ENCODE data around the gene SLC38A4.
"Not testable (repeated sequence)": the region's sequence is repeated elsewhere in the genome, so short reads cannot be mapped to it uniquely, and the experiment has no call there.

The SLC38A4 gene, protein sequence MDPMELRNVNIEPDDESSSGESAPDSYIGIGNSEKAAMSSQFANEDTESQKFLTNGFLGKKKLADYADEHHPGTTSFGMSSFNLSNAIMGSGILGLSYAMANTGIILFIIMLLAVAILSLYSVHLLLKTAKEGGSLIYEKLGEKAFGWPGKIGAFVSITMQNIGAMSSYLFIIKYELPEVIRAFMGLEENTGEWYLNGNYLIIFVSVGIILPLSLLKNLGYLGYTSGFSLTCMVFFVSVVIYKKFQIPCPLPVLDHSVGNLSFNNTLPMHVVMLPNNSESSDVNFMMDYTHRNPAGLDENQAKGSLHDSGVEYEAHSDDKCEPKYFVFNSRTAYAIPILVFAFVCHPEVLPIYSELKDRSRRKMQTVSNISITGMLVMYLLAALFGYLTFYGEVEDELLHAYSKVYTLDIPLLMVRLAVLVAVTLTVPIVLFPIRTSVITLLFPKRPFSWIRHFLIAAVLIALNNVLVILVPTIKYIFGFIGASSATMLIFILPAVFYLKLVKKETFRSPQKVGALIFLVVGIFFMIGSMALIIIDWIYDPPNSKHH

DNA sequence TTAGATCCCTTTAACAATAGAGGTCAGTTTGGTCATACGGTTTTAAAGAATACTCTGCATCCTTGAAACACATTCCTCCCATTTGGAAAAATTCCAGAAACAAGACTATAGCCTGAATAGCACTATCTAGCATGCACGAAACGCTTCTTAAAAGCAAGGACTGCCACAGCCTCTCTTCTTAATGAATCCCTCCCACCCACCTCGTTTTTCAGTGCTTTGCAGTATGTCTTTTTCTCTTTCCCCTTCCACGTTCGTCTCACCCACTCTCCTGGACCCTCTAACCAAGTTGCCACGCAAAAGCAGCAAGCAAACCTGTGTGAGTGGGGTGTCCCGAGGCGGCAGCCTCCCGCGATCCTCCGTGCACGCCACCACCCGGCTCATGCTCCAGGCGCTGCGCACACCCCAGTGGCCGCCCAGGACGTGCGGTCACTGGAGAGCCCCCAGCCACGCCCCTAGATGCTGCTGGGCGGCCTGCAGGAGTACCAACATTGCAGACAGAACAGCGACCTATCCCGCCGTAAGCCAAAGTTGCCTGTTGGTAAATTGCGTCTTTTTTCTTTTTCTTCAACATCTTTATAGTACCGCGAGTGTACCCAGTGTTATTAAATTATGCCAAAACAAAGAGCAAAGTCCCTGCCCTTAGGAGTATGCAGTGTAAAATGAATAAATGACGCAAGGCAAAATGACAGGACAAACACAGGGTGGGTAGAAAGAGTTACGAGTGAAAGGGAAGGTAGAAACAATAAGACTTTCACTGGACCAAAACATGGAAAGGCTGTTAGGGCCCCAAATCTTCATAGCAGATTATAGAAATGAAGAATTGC lies at the start of gene SLC38A4:
Gene SLC38A4 (minus strand): TSS at position 407 of the 824 bp plus-strand sequence. CDS start 32,926 bp downstream, outside the sequence.
- no peaks in the 10 kb centered on the region for H3K36me3 ChIP-seq (ENCODE audit: control insufficient read depth, insufficient read depth, low read length)
- H3K4me1 ChIP-seq (ENCODE audit: control insufficient read depth, insufficient read depth, low read length): peaks cover 13% of the 10 kb centered on the region
- no peaks in the 10 kb centered on the region for H3K9me3 ChIP-seq (ENCODE audit: control insufficient read depth, insufficient read depth, low read depth, low read length)
- H3K27me3 ChIP-seq (ENCODE audit: control insufficient read depth, insufficient read depth, low read length): peaks cover 76% of the 10 kb centered on the region
- H3K27ac ChIP-seq (ENCODE audit: low read depth, low read length): no peak within 1 kb of the TSS
- H3K9ac ChIP-seq (ENCODE audit: low read length): peak within 1 kb of the TSS; percentile 13
- peak within 1 kb of the TSS; percentile 63 for H3K4me3 ChIP-seq (ENCODE audit: low read depth, low read length)

GRCh38 chr12:46875095-46875494 lies 49.3 kb upstream of the SLC38A4 start:
- H3K4me1 ChIP-seq (ENCODE audit: control insufficient read depth, insufficient read depth, low read length): no peaks in the 10 kb centered on the region
- no peaks in the 10 kb centered on the region for H3K27me3 ChIP-seq (ENCODE audit: control insufficient read depth, insufficient read depth, low read length)
- no peak overlapping the region for H3K9ac ChIP-seq (ENCODE audit: low read length)
- peaks cover 18% of the 10 kb centered on the region for H3K9me3 ChIP-seq (ENCODE audit: control insufficient read depth, insufficient read depth, low read depth, low read length)
- H3K27ac ChIP-seq (ENCODE audit: low read depth, low read length): no peak overlapping the region
- no peaks in the 10 kb centered on the region for H3K36me3 ChIP-seq (ENCODE audit: control insufficient read depth, insufficient read depth, low read length)
- no peak overlapping the region for H3K4me3 ChIP-seq (ENCODE audit: low read depth, low read length)

DNA sequence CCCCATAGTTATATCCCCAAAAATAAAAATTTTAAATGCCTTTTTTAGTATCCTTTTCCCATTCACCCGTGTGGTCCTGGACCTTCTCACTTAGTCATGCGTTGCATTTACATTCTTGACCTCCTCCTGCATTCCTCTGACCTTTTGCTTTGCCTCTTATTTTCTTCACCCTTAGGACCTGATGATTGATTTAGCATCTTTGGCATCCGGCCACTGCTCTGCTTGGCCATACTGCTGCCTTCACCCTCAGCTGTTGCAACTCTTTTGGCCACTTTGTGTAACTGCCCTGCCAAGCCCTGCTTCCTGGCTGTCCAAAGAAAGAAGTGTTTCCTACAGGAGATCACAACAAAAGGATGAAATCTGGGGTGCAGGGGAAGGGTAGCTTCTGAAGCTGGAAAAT lies 48.8 kb upstream of the SLC38A4 start:
- Histone ChIP-seq H3K4me1 (ENCODE audit: control insufficient read depth, insufficient read depth, low read length) (no peaks in the 10 kb centered on the region), H3K9me3 (ENCODE audit: control insufficient read depth, insufficient read depth, low read depth, low read length) (peaks cover 18% of the 10 kb centered on the region), H3K4me3 (ENCODE audit: low read depth, low read length) (no peak overlapping the region), H3K27me3 (ENCODE audit: control insufficient read depth, insufficient read depth, low read length) (no peaks in the 10 kb centered on the region), H3K9ac (ENCODE audit: low read length) (no peak overlapping the region), H3K36me3 (ENCODE audit: control insufficient read depth, insufficient read depth, low read length) (no peaks in the 10 kb centered on the region), H3K27ac (ENCODE audit: low read depth, low read length) (no peak overlapping the region)

- Histone ChIP-seq H3K9me3 (ENCODE audit: control insufficient read depth, insufficient read depth, low read depth, low read length) (peaks cover 15% of the 10 kb centered on the region), H3K4me1 (ENCODE audit: control insufficient read depth, insufficient read depth, low read length) (no peaks in the 10 kb centered on the region), H3K9ac (ENCODE audit: low read length) (no peak overlapping the region), H3K4me3 (ENCODE audit: low read depth, low read length) (no peak overlapping the region), H3K27me3 (ENCODE audit: control insufficient read depth, insufficient read depth, low read length) (no peaks in the 10 kb centered on the region), H3K27ac (ENCODE audit: low read depth, low read length) (no peak overlapping the region), H3K36me3 (ENCODE audit: control insufficient read depth, insufficient read depth, low read length) (no peaks in the 10 kb centered on the region)
These were observed 46.3 kb upstream of the SLC38A4 start for GRCh38 chr12:46872135-46872534.

DNA sequence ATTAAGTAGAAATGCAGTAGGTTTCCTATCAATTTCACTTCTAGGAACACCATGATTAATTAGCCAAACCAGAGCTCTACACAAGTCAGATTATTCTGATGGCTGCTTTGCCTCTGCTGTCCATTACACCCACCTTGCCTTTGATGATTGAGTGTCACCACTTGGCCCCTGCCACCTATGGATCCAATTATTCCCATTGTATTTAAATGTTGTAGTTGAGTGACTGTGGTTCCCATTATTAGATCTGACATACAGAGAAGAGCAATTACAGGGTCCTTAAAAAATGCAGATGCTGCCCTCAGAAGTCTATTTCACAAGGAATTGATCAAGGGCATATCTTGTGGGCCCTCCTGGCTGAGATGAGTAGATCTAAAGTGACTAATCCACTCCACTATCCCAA lies 39.5 kb upstream of the SLC38A4 start:
- H3K27ac ChIP-seq (ENCODE audit: low read depth, low read length): no peak overlapping the region
- H3K9ac ChIP-seq (ENCODE audit: low read length): no peak overlapping the region
- H3K4me1 ChIP-seq (ENCODE audit: control insufficient read depth, insufficient read depth, low read length): no peaks in the 10 kb centered on the region
- peaks cover 54% of the 10 kb centered on the region for H3K9me3 ChIP-seq (ENCODE audit: control insufficient read depth, insufficient read depth, low read depth, low read length)
- no peaks in the 10 kb centered on the region for H3K36me3 ChIP-seq (ENCODE audit: control insufficient read depth, insufficient read depth, low read length)
- H3K4me3 ChIP-seq (ENCODE audit: low read depth, low read length): no peak overlapping the region
- H3K27me3 ChIP-seq (ENCODE audit: control insufficient read depth, insufficient read depth, low read length): no peaks in the 10 kb centered on the region

DNA sequence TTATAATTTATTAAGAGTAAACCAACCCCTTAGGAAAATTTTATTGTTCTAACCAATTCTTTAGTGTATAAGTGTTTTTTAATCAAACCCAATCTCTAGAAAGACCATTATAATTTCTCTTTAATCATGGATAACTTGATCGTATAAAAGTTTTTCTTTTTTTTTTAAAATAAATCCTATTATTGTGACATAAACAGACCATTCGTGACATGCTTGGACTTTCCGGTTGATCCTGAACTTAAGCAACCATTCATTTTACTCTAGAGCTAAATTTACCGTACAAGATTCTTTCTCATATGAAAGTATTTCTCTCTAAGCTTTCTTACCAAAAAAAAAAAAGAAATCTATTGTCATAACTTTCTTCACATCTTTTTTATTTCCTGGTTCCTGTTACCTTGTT lies 32.6 kb upstream of the SLC38A4 start:
- Histone ChIP-seq H3K9ac (ENCODE audit: low read length) (no peak overlapping the region), H3K4me1 (ENCODE audit: control insufficient read depth, insufficient read depth, low read length) (no peaks in the 10 kb centered on the region), H3K27me3 (ENCODE audit: control insufficient read depth, insufficient read depth, low read length) (no peaks in the 10 kb centered on the region), H3K4me3 (ENCODE audit: low read depth, low read length) (no peak overlapping the region), H3K36me3 (ENCODE audit: control insufficient read depth, insufficient read depth, low read length) (no peaks in the 10 kb centered on the region), H3K27ac (ENCODE audit: low read depth, low read length) (no peak overlapping the region), H3K9me3 (ENCODE audit: control insufficient read depth, insufficient read depth, low read depth, low read length) (peaks cover 62% of the 10 kb centered on the region)

- H3K9me3 ChIP-seq (ENCODE audit: control insufficient read depth, insufficient read depth, low read depth, low read length): peaks cover 57% of the 10 kb centered on the region
- H3K27me3 ChIP-seq (ENCODE audit: control insufficient read depth, insufficient read depth, low read length): no peaks in the 10 kb centered on the region
These were observed 31.7 kb upstream of the SLC38A4 start for GRCh38 chr12:46857486-46857885.

DNA sequence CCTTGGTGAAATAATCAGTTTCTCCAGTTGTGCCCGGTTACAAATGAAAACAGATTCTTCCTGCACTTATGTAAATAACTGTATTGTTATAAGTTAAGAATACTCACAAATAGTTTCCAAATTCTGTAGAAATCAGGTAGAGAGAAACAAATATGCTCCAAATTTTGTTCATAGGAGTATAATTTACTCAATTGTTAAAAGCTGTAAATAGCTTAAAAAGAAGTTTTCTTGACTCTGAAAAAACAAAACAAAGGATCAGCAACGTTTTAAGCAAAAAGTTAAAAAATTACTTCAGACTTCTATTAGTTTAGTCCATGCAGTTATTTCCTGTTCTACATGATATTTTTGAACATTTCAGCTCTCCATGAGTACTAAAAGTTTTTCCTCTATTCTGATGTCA lies 30.0 kb upstream of the SLC38A4 start:
- no peaks in the 10 kb centered on the region for H3K27me3 ChIP-seq (ENCODE audit: control insufficient read depth, insufficient read depth, low read length)
- H3K9ac ChIP-seq (ENCODE audit: low read length): no peak overlapping the region
- H3K36me3 ChIP-seq (ENCODE audit: control insufficient read depth, insufficient read depth, low read length): no peaks in the 10 kb centered on the region
- H3K27ac ChIP-seq (ENCODE audit: low read depth, low read length): no peak overlapping the region
- peaks cover 42% of the 10 kb centered on the region for H3K9me3 ChIP-seq (ENCODE audit: control insufficient read depth, insufficient read depth, low read depth, low read length)
- H3K4me3 ChIP-seq (ENCODE audit: low read depth, low read length): no peak overlapping the region
- no peaks in the 10 kb centered on the region for H3K4me1 ChIP-seq (ENCODE audit: control insufficient read depth, insufficient read depth, low read length)

More at GRCh38 chr12:46857486-46857885, 31.7 kb upstream of the SLC38A4 start:
- H3K9ac ChIP-seq (ENCODE audit: low read length): no peak overlapping the region
- H3K36me3 ChIP-seq (ENCODE audit: control insufficient read depth, insufficient read depth, low read length): no peaks in the 10 kb centered on the region
- H3K4me1 ChIP-seq (ENCODE audit: control insufficient read depth, insufficient read depth, low read length): no peaks in the 10 kb centered on the region
- no peak overlapping the region for H3K4me3 ChIP-seq (ENCODE audit: low read depth, low read length)
- H3K27ac ChIP-seq (ENCODE audit: low read depth, low read length): no peak overlapping the region

- H3K9me3 ChIP-seq (ENCODE audit: control insufficient read depth, insufficient read depth, low read depth, low read length): peaks cover 28% of the 10 kb centered on the region
- not testable (repeated sequence) for H3K4me3 ChIP-seq (ENCODE audit: low read depth, low read length); H3K9ac ChIP-seq (ENCODE audit: low read length); H3K4me1 ChIP-seq (ENCODE audit: control insufficient read depth, insufficient read depth, low read length); H3K27me3 ChIP-seq (ENCODE audit: control insufficient read depth, insufficient read depth, low read length); H3K27ac ChIP-seq (ENCODE audit: low read depth, low read length); H3K36me3 ChIP-seq (ENCODE audit: control insufficient read depth, insufficient read depth, low read length)
These were observed 28.4 kb upstream of the SLC38A4 start for GRCh38 chr12:46854188-46854587.

DNA sequence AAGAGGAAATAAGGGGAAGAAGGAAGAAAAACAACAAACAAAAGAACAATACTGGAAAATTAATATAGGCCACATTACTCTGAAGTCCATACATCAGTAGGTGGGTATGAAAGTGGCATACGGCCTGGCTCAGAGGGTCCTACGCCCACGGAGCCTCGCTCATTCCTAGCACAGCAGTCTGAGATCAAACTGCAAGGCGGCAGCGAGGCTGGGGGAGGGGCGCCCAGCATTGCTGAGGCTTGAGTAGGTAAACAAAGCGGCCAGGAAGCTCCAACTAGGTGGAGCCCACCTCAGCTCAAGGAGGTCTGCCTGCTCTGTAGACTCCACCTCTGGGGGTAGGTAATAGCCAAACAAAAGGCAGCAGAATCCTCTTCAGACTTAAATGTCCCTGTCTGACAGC lies 23.0 kb upstream of the SLC38A4 start:
- H3K27me3 ChIP-seq (ENCODE audit: control insufficient read depth, insufficient read depth, low read length); H3K9ac ChIP-seq (ENCODE audit: low read length); H3K4me3 ChIP-seq (ENCODE audit: low read depth, low read length); H3K27ac ChIP-seq (ENCODE audit: low read depth, low read length); H3K4me1 ChIP-seq (ENCODE audit: control insufficient read depth, insufficient read depth, low read length); H3K9me3 ChIP-seq (ENCODE audit: control insufficient read depth, insufficient read depth, low read depth, low read length); H3K36me3 ChIP-seq (ENCODE audit: control insufficient read depth, insufficient read depth, low read length): not testable (repeated sequence)

- H3K9me3 ChIP-seq (ENCODE audit: control insufficient read depth, insufficient read depth, low read depth, low read length): peaks cover 4% of the 10 kb centered on the region; the same call in 1 of the 2 replicates
- peaks cover 5% of the 10 kb centered on the region; the same call in 1 of the 2 replicates for H3K4me1 ChIP-seq (ENCODE audit: control insufficient read depth, insufficient read depth, low read length)
- no peak overlapping the region for H3K4me3 ChIP-seq (ENCODE audit: low read depth, low read length)
- H3K27me3 ChIP-seq (ENCODE audit: control insufficient read depth, insufficient read depth, low read length): no peaks in the 10 kb centered on the region
- no peak overlapping the region for H3K9ac ChIP-seq (ENCODE audit: low read length)
- H3K36me3 ChIP-seq (ENCODE audit: control insufficient read depth, insufficient read depth, low read length): no peaks in the 10 kb centered on the region
- H3K27ac ChIP-seq (ENCODE audit: low read depth, low read length): no peak overlapping the region
These were observed 21.2 kb upstream of the SLC38A4 start for GRCh38 chr12:46847001-46847400.
